HG03095 (cell line): ENCODE measurements around the gene EPHB3.
"Not testable (repeated sequence)": the region's sequence is repeated elsewhere in the genome, so short reads cannot be mapped to it uniquely, and the experiment has no call there.

Source experiments
- ATAC-seq: cut with Tn5 transposase; IDR thresholded peaks from one replicate; pipeline ENCODE4 v1.9.1; 2021; ENCODE audit warnings: moderate library complexity; ENCODE audit not compliant: unreplicated experiment

EPHB3 gene

GRCh38 chr3:184597829-184598573 lies 36.4 kb downstream of the EPHB3 start:
- ATAC-seq: no peak

DNA sequence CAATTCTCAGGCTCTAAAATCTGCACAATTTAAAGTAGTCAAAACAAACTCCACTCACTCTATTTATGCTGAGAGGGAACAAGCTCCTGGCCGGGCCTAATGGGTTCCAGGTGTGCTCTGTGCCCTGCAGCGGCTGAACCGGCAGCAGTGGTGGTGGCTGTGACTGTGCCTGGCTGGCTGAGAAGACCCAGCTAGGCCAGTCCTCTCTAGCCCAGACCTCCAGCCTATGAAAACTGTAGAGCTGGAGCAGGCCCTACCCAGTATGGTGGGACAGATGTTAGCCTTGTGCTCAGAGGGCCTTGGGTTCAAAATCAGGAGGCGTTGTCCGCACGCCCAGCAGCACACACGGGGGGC lies 37.0 kb downstream of the EPHB3 start:
- no peak for ATAC-seq

DNA sequence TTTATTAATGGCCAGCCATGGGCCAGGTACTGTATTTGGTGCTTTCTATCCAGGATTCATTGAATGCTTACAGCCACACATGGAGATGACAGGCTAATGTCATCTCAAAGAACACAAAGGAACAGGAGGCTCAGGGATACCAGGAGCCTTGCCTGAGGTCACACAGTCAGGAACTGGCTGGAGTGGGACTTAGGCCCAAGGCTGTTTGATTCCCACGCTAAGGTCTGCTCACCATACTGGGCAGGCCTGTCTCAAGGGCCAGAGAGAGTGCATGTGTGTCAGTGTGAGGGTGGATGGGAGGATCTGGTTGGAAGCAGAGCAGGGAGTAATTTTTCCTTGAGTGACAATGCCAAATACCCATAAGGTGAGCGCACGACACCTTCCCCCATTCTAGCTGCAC lies 37.6 kb downstream of the EPHB3 start:
- no peak for ATAC-seq

- ATAC-seq: no peak
Measured at GRCh38 chr3:184600685-184601377, 39.2 kb downstream of the EPHB3 start.

- no peak for ATAC-seq
Measured at GRCh38 chr3:184601576-184602371, 40.2 kb downstream of the EPHB3 start.

DNA sequence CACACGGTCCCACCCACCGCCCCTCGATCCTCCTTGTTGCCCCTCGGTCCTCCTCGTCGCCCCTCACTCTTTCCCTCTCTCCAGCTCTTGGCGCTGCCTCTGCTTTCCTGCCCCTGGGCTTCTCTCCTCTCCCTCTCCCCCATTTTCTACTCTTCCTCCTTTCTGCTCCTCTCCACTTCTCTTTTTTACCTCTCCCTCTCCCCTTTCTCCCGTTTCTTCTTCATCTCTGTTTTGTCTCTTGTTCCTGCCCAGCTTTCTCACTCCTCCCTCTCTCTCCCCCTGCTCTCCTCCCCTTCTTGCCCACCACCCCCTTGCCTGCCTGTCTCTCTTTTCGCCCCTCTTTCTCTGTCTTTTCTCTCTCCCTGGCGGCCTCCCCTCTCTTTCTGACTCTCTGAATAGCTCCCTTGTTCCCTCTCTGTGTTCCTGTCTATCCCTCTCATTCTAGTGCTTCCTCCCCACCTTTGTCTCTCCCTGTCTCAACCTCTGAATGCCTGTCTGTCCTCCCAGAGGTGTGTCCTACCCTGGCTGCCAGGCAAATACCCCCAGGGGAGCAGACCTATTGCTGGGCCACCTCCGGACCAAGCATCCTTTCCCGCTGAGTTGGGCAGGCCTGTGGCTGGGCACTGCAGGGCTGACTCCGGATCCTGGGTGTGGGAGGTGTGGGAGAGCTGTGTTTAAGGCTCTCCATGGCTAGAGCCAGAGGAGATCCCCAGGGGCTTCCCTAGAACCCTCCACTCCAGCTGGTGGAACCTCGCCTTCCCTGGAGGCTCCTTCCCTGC lies 41.0 kb downstream of the EPHB3 start:
- ATAC-seq: no peak

DNA sequence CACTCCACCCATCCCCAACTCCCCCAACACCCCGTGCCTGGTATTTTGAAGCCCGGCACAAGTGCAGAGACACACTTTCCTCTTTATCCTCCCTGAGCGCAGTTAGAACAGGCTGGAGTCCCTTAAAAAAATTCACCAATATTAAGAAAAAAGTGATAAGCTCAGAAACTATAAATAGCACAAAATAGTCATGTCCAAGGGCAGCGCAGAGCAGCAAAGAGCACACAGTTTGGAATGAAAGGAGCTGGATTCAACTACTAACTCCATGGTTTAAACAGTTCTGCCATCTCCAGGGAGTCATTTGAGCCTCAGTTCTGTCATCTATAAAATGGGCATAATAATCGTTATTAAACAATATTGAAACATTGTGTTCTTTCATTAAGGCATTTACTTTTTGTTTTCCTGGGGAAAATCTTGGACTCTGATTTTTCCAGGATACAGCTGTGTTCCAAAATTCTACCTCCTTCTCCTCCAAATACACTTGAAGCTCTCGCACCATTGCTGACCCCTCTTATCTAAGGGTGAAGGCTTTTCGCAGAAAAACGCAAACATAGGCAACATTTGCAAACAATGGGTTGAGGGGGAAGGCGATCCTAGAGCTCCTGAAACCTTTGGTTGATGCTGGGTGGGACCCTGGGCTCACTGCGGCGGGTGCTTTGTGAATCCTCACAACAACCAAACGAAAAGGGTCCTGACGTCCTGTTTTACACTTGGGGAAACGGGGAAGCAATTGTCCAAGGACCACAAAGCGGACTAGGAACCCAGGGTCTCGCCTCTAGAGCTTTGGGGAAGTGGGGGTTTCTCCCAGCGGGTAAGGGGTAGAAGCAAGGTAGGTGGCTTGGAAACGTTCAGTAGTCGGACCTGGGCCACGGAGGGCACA lies 41.8 kb downstream of the EPHB3 start:
- ATAC-seq: no peak

- no peak for ATAC-seq
Measured at GRCh38 chr3:184604039-184604601, 42.5 kb downstream of the EPHB3 start.

DNA sequence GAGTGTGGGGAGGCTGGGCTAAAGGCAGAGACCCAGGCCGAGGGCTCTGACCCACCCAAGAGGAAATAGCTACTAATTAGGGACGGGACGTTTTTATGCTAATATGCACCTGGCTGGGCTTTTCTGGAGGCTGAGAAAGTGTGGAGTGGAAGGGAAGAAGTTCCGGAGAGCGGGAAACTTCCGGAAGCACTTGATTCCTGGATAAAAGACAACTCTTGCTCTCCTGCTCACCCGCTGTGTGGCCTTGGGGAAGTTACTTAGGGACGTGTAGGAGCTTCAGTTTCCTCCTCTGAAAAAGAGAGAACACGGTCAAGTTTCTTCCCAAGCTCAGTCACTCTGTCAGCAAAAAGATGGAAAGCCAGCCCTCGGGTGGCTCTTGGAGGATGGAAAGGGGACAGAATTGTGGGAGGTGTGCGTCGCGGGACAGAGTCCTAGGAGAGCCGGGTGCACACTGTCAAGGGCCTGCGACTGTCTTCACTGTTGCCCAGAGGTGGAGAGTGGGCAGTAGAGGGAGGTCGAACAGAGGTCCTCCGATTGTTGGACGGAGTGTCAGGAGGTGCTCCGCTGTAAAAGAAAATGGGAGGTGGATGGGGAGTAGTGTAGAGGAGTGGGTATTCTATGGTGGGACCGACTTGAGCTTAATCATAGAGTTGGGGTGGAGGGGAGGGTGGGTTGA lies 43.2 kb downstream of the EPHB3 start:
- ATAC-seq: no peak

DNA sequence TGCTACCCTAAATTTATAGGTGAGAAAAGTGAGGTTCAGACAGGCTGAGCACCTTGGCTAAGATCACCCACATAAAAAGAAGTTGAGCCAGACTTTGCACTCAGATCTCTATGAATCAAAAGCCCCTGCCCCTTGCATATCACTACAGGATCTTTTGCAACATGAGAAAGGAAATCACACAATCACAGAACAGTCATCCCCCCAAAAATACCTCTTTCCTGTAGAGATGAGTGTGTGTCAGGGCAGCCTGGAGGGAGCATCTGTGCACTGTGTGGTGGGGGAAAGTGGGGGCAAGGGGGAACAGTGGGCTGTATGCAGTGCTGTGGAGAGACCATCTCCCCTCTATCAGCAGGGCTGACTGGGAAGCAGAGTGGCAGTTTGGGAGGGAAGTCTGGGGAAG lies 46.6 kb downstream of the EPHB3 start:
- no peak for ATAC-seq

DNA sequence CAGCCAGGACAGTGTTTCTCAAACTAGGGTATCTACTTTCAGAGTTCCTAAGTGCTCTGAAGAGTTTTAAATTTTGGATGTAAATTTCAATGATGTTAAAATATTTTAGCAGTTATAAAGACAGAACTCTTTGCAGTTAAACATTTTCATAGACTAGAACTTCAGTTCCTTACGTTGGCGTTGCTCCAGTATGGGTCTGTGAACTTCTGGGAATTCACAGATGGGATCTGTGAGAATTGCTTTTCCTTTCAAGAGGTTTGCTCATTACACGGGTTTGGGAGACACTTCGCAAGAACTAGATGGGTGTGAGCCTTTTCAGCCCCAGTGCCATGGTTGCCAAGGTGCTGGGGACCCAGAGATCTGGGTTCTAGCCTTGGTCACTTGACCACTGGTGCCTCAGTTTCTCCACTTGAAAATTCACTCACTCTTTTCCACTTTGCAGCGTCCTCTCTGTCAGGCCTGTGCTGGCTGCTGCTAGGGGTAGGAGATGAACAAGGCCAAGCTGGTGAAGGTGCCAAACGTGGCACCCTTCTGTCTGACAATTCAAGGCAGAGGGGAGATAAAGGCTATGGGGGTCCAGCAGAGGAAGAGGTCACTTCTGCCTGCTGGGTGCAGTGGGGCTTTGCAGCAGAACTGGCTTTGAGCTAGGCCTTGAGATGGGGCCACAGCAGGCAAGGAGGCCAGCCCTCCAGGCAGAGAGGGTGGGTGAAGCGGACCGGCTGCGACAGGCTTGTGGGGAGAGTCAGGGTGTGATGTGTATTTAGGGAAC lies 48.1 kb downstream of the EPHB3 start:
- ATAC-seq: no peak

- ATAC-seq: no peak
Measured at GRCh38 chr3:184610245-184610871, 48.8 kb downstream of the EPHB3 start.

DNA sequence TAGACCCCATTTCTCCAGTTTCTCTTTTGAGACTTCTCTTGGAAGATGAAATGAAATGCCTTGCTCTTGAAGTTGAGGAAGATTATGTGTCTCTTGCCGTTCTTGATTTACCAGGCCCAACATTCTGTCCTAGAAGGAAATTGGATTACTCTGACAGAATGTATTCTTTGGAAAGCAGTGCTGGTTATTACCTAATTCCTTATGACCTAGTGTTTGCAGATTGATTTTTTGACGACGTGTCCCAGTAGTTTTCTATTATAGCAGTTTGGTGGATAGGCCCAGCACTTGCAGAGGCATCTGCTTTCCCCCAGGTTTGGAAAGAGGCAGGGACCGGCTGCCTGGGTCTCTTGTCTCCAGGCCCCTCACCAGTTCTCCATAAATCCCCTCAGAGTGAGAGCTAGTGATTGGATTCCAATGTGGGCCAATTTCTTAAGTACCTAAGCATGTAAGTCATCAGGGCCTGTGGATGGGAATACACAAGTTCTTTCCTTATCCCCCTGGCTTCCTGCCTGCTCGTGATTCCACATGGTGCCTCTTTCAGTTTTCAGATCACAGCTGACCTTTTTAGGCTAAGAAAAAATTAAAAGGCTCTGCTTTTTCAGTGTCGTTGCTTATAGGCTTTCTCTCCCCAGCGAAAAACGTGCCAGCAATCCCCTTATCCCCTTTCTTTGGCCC lies 50.2 kb downstream of the EPHB3 start:
- no peak for ATAC-seq

GRCh38 chr3:184615396-184615795 lies 53.8 kb downstream of the EPHB3 start:
- no peak for ATAC-seq

- no peak for ATAC-seq
Measured at GRCh38 chr3:184616436-184616835, 54.9 kb downstream of the EPHB3 start.

DNA sequence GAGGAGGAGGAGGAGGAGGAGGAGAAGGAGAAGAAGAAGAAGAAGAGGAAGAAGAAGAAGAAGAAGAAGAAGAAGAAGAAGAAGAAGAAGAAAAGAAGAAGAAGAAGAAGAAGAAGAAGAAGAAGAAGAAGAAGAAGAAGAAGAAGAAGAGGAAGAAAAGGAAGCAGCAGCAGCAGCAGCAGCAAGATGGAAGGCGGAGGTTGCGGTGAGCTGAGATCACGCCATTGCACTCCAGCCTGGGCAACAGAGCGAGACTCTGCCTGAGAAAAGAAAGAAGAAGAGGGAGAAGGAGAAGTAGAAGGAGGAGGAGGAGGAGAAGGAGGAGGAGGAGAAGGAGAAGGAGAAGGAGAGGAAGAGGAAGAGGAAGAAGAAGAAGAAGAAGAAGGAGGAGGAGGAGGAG lies 55.7 kb downstream of the EPHB3 start:
- not testable (repeated sequence) for ATAC-seq

- no peak for ATAC-seq
Measured at GRCh38 chr3:184618811-184619210, 57.2 kb downstream of the EPHB3 start.

DNA sequence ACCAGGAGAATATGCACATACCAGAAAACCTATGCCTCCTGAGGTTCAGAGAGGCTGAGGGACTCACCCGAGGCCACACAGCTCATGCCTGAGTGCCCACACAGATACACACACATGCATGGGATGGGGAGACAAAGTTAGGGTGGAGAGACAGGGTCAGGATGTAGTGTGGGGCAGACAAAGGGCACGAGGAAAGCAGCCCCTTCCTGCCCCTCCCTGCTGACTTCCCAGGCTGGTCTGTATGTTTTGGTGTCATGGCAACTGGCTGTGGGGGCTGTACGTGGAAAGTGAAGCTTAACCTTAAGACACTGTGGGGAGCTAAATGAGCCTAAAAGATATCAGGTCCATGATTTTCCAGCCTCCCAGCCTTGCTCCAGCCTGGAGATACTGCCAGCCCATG lies 57.8 kb downstream of the EPHB3 start:
- ATAC-seq: no peak
